ENCODE data around the gene DCDC2C. TPM values are rescaled to one million over a fixed set of nuclear protein-coding genes. Genes with fewer than 3 reads are reported as not detected.

Gene DCDC2C
- polyA plus RNA-seq, 3 donors: not detected

DNA sequence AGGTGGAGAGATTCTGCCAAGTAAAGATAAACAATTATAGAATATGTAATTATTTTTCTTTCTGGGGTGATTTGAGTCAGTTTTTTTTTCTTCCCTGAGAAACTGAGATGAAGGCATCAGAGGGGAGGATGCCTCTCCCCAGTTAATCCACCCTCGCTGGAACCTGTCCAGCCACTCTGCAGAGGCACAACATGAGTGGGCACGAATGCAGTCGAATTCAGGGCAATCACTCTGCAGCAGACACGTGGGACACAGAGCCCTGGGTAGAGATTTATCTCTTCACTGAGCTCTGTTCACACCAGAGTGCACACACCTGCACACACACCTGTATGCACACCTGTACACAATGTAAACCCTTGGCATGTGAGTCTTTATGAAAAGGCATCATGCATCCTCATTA, 154.2 kb downstream of the DCDC2C start:
- 86% methylated on average over 4 of the region's 4 CpGs for WGBS (ENCODE audit: insufficient coverage)
- Histone ChIP-seq H3K4me2 (replicated peaks; ENCODE audit: extremely low read depth, low read length, poor library complexity, severe bottlenecking) (no peak overlapping the region), H3K79me2 (ENCODE audit: insufficient read depth, low read length) (no peaks in the 10 kb centered on the region), H3K9ac (ENCODE audit: insufficient read depth, low read length, poor library complexity, severe bottlenecking) (no peak overlapping the region), H3K4me3 (replicated peaks in 1 of 3; ENCODE audit: low read depth in 2 of 3, low read length in 3 of 3) (no peak overlapping the region), H2AFZ (ENCODE audit: insufficient read depth, low read depth, low read length, poor library complexity, severe bottlenecking) (no peak overlapping the region), H3K9me3 (replicated peaks in 1 of 2; ENCODE audit: control insufficient read depth in 1 of 2, insufficient read depth in 1 of 2, low read length in 2 of 2) (peaks cover 3% of the 10 kb centered on the region in 2 donors), H4K20me1 (ENCODE audit: insufficient read depth, low read length) (no peaks in the 10 kb centered on the region), H3K27me3 (ENCODE audit: control insufficient read depth in 2 of 2, insufficient read depth in 2 of 2, low read length in 2 of 2) (no peaks in the 10 kb centered on the region), H3K27ac (ENCODE audit: low read depth in 1 of 2, low read length in 2 of 2) (no peak overlapping the region), H3K4me1 (ENCODE audit: control insufficient read depth in 1 of 2, insufficient read depth in 2 of 2, low read length in 2 of 2) (no peaks in the 10 kb centered on the region), H3K36me3 (replicated peaks in 1 of 2; ENCODE audit: control insufficient read depth in 1 of 2, insufficient read depth in 2 of 2, low read length in 2 of 2) (no peaks in the 10 kb centered on the region)
- Mint-ChIP-seq H3K27ac (no peak overlapping the region), H3K27me3 (ENCODE audit: low read depth in 3 of 3) (peaks cover 0 to 2% (median 0%) of the 10 kb centered on the region in 3 donors), H3K4me3 (no peak overlapping the region), H3K4me1 (no peaks in the 10 kb centered on the region), H3K9me3 (peaks cover 7 to 21% (median 13%) of the 10 kb centered on the region in 7 donors), H3K36me3 (no peaks in the 10 kb centered on the region)
- TF ChIP-seq CTCF (IDR thresholded peaks at IDR 0.05): no peak
- intact Hi-C loops (cut with micrococcal nuclease): no loop called here
- DNase-seq: no peak

DNA sequence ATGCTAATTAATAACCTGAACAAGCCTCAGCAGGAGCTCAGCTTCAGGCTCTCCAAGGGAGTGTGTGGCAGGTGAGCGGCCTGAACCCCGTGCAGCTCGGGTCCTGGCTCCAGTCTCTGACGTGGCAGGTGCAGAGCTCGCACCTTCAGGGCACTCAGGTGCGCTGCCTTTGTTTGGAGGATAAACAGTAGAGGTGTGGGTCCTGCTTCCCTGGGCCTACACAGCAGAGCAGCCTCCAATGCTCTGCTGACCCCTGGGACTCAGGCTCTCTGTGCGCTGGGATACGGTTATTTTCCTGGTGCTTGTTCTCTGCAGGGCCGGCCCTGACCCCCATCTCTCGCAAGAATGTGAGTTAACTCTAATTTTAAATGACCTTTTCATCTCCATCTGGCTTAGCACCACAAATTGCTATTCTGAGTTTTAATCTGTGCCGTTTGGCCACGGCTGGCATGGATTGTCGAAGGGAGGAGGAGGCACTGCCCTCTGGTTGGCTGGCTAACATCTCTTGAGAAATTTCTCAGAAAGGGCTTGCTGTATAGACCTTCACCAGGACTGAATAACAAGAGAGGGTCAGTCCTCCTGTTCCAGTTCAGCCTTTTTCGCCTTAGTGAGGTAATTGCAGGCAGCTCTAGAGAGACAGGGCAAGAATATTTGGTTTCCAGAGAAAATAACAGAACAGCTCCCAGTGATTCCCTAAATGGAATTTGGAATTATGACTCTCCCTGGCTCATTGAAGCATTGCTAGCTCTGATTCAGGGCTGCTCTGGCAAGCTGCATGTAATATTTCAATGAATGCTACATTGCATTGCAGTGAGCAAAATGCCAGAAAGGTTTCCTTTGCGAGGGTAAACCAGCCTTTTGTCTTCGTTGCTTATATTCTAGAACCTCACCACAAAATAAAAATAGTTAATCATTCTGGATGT, 161.8 kb downstream of the DCDC2C start:
- Mint-ChIP-seq H3K4me1 (no peaks in the 10 kb centered on the region), H3K9me3 (peaks cover 0 to 8% (median 3%) of the 10 kb centered on the region in 7 donors), H3K27me3 (ENCODE audit: low read depth in 3 of 3) (peaks cover 0 to 3% (median 2%) of the 10 kb centered on the region in 3 donors), H3K4me3 (no peak overlapping the region), H3K36me3 (no peaks in the 10 kb centered on the region), H3K27ac (no peak overlapping the region)
- no peak for DNase-seq
- Histone ChIP-seq H3K9ac (ENCODE audit: insufficient read depth, low read length, poor library complexity, severe bottlenecking) (no peak overlapping the region), H3K79me2 (ENCODE audit: insufficient read depth, low read length) (no peaks in the 10 kb centered on the region), H3K4me1 (ENCODE audit: control insufficient read depth in 1 of 2, insufficient read depth in 2 of 2, low read length in 2 of 2) (no peaks in the 10 kb centered on the region), H3K4me2 (replicated peaks; ENCODE audit: extremely low read depth, low read length, poor library complexity, severe bottlenecking) (no peak overlapping the region), H3K36me3 (replicated peaks in 1 of 2; ENCODE audit: control insufficient read depth in 1 of 2, insufficient read depth in 2 of 2, low read length in 2 of 2) (no peaks in the 10 kb centered on the region), H3K27me3 (ENCODE audit: control insufficient read depth in 2 of 2, insufficient read depth in 2 of 2, low read length in 2 of 2) (no peaks in the 10 kb centered on the region), H3K4me3 (replicated peaks in 1 of 3; ENCODE audit: low read depth in 2 of 3, low read length in 3 of 3) (no peak overlapping the region), H3K27ac (ENCODE audit: low read depth in 1 of 2, low read length in 2 of 2) (no peak overlapping the region), H4K20me1 (ENCODE audit: insufficient read depth, low read length) (no peaks in the 10 kb centered on the region), H2AFZ (ENCODE audit: insufficient read depth, low read depth, low read length, poor library complexity, severe bottlenecking) (no peak overlapping the region), H3K9me3 (replicated peaks in 1 of 2; ENCODE audit: control insufficient read depth in 1 of 2, insufficient read depth in 1 of 2, low read length in 2 of 2) (no peaks in the 10 kb centered on the region)
- TF ChIP-seq CTCF (IDR thresholded peaks at IDR 0.05): no peak
- intact Hi-C loops (cut with micrococcal nuclease): no loop called here
- WGBS (ENCODE audit: insufficient coverage): 94% methylated on average over 11 of the region's 16 CpGs

Measured in CD14-positive monocyte (primary cell).